HEK293T (cell line): ENCODE data around the gene MX1.

Source experiments
- ARNT ChIP-seq: fragments of 450-650 bp; IDR thresholded peaks from 2 replicates; pipeline ENCODE4 v1.6.1; 2017; ENCODE audit warnings: mild to moderate bottlenecking
- BHLHE40 ChIP-seq: fragments of 450-650 bp; IDR thresholded peaks from 2 replicates; pipeline ENCODE4 v1.6.1; 2016; ENCODE audit warnings: mild to moderate bottlenecking, moderate library complexity, borderline replicate concordance
- FOXA1 ChIP-seq: fragments of 450-650 bp; IDR thresholded peaks from 2 replicates; pipeline ENCODE4 v1.6.1; 2016; ENCODE audit warnings: mild to moderate bottlenecking
- FOXM1 ChIP-seq: fragments of 450-650 bp; IDR thresholded peaks from 2 replicates; pipeline ENCODE4 v1.6.1; 2017; ENCODE audit warnings: mild to moderate bottlenecking, borderline replicate concordance
- HDGF ChIP-seq: fragments of 450-650 bp; IDR thresholded peaks from 2 replicates; pipeline ENCODE4 v1.6.1; 2017; ENCODE audit warnings: antibody characterized with exemption, borderline replicate concordance
- LEF1 ChIP-seq: fragments of 450-650 bp; IDR thresholded peaks from 2 replicates; pipeline ENCODE4 v1.6.1; 2017; ENCODE audit warnings: mild to moderate bottlenecking, borderline replicate concordance
- NFRKB ChIP-seq: fragments of 450-650 bp; IDR thresholded peaks from 2 replicates; pipeline ENCODE4 v1.6.1; 2016; ENCODE audit warnings: mild to moderate bottlenecking, moderate library complexity
- SP1 ChIP-seq: fragments of 450-650 bp; IDR thresholded peaks from 2 replicates; pipeline ENCODE4 v1.6.1; 2017
- SUZ12 ChIP-seq: fragments of 450-650 bp; IDR thresholded peaks from 2 replicates; pipeline ENCODE4 v1.6.1; 2016; ENCODE audit warnings: mild to moderate bottlenecking
- TARDBP ChIP-seq: fragments of 450-650 bp; IDR thresholded peaks from 2 replicates; pipeline ENCODE4 v1.6.1; 2016
- ZNF384 ChIP-seq: fragments of 450-650 bp; IDR thresholded peaks from 2 replicates; pipeline ENCODE4 v1.6.1; 2016
- TF ChIP-seq, protein P1 (sequence below): fragments of 450-650 bp; IDR thresholded peaks from 2 replicates; pipeline ENCODE4 v1.6.1; 2016

DNA sequence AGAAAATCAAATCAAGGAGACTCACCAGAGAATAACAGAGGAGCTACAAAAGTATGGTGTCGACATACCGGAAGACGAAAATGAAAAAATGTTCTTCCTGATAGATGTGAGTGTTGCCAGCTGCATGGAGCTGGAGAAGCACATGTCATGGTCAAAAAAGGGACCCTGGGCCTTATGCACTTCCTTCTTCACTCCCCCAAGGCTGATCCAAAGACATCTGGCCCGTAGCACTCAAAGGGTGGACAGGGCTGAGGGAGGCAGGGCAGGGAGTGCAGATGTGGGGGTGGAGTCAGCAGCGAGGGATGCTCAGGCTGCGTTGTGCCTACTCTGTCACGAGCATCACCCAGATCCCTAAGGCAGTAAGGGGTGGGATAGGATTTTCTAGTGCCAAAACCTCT is 19.4 kb downstream of the MX1 start:
- no peak for TF ChIP-seq FOXA1
- TF ChIP-seq HDGF, result no peak
- TF ChIP-seq FOXM1, result no peak
- TF ChIP-seq TARDBP, result no peak
- TF ChIP-seq ARNT, result no peak
- TF ChIP-seq, protein P1, sequence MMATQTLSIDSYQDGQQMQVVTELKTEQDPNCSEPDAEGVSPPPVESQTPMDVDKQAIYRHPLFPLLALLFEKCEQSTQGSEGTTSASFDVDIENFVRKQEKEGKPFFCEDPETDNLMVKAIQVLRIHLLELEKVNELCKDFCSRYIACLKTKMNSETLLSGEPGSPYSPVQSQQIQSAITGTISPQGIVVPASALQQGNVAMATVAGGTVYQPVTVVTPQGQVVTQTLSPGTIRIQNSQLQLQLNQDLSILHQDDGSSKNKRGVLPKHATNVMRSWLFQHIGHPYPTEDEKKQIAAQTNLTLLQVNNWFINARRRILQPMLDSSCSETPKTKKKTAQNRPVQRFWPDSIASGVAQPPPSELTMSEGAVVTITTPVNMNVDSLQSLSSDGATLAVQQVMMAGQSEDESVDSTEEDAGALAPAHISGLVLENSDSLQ, result no peak
- TF ChIP-seq BHLHE40, result no peak
- no peak for TF ChIP-seq ZNF384
- TF ChIP-seq SP1, result no peak
- TF ChIP-seq LEF1, result no peak
- TF ChIP-seq SUZ12, result no peak
- no peak for TF ChIP-seq NFRKB
